Endodermal cell (in vitro differentiated cells): ENCODE measurements around the gene RABGGTA. TPM values are rescaled to one million over a fixed set of nuclear protein-coding genes. Genes with fewer than 3 reads are reported as not detected.

Experiments used
- DNase-seq: peaks from one replicate; pipeline ENCODE4 v3.0.0-alpha.2; 2017
- H3K27ac ChIP-seq: 2 replicates; pipeline ENCODE4 v1.5.1; 2013; ENCODE audit warnings: mild to moderate bottlenecking, low read depth, low read length, moderate library complexity
- H3K27me3 ChIP-seq: 2 replicates; pipeline ENCODE4 v1.6.1; 2013; ENCODE audit warnings: mild to moderate bottlenecking, low read length, moderate library complexity; ENCODE audit not compliant: insufficient read depth, control insufficient read depth, poor library complexity, severe bottlenecking
- H3K36me3 ChIP-seq: 2 replicates; pipeline ENCODE4 v1.7.0; 2013; ENCODE audit warnings: mild to moderate bottlenecking, low read length, moderate library complexity; ENCODE audit not compliant: control insufficient read depth, insufficient read depth
- H3K4me1 ChIP-seq: one replicate; pipeline ENCODE4 v1.7.0; 2013; ENCODE audit warnings: low read length; ENCODE audit not compliant: control insufficient read depth, insufficient read depth
- H3K4me3 ChIP-seq: 2 replicates; pipeline ENCODE4 v1.5.1; 2013; ENCODE audit warnings: mild to moderate bottlenecking, low read length, moderate library complexity
- H3K9ac ChIP-seq: 2 replicates; pipeline ENCODE4 v1.6.1; 2013; ENCODE audit warnings: mild to moderate bottlenecking, low read length, moderate library complexity; ENCODE audit not compliant: poor library complexity, severe bottlenecking; ENCODE audit errors: extremely low read depth
- H3K9me3 ChIP-seq: 2 replicates; pipeline ENCODE4 v1.6.1; 2013; ENCODE audit warnings: mild to moderate bottlenecking, low read length, moderate library complexity; ENCODE audit not compliant: control insufficient read depth
- H3K27ac Mint-ChIP-seq: 2 replicates; pipeline ENCODE4 v1.8.0; 2020; ENCODE audit warnings: mixed read lengths
- H3K27me3 Mint-ChIP-seq: 2 replicates; pipeline ENCODE4 v1.8.0; 2021; ENCODE audit warnings: mild to moderate bottlenecking, mixed read lengths; ENCODE audit not compliant: insufficient read depth
- H3K36me3 Mint-ChIP-seq: 2 replicates; pipeline ENCODE4 v1.8.0; 2020; ENCODE audit warnings: low read depth, mixed read lengths
- H3K4me1 Mint-ChIP-seq: 2 replicates; pipeline ENCODE4 v1.8.0; 2020; ENCODE audit warnings: mixed read lengths
- H3K4me3 Mint-ChIP-seq: 2 replicates; pipeline ENCODE4 v1.8.0; 2020; ENCODE audit warnings: mild to moderate bottlenecking, moderate library complexity, mixed read lengths
- H3K9me3 Mint-ChIP-seq: 2 replicates; pipeline ENCODE4 v1.8.0; 2020; ENCODE audit warnings: mild to moderate bottlenecking, mixed read lengths
- CTCF ChIP-seq: fragments of 200-600 bp; sonication (generic); conservative IDR thresholded peaks from 2 replicates; pipeline ENCODE4 v1.5.0; 2021; ENCODE audit warnings: antibody characterized with exemption, mild to moderate bottlenecking
- WGBS, 2 experiments: methylation state at CpG; one replicate each; pipeline versions ENCODE4 v1.1.5 to v1.1.7; 2013; ENCODE audit warnings: missing lambda C conversion rate in 2 of 2, mixed read lengths in 1 of 2; ENCODE audit not compliant: insufficient coverage in 1 of 2, insufficient read length in 1 of 2; 5-methylcytosine and 5-hydroxymethylcytosine counted together
- long read RNA-seq, 4 experiments: library from polyadenylated mRNA in 2 of 4; library from RNA in 1 of 4; library from capped mRNA in 1 of 4; stranded (forward) in 3 of 4; unstranded in 1 of 4; transcript quantifications; one replicate each; pipeline ENCODE4 v2.0.0, GENCODE V29; 2020 to 2021; ENCODE audit warnings: inconsistent platforms in 1 of 4
- polyA plus RNA-seq, 2 experiments: library from polyadenylated mRNA; stranded (reverse); fragments of 50-300 nt; gene quantifications; one replicate each; pipeline ENCODE4 v1.2.3, GENCODE V29; 2013
- total RNA-seq, 2 donors: library from RNA; stranded (reverse); fragmentation: NEBNext Ultra II Directional in 1 of 2; extraction: Animal tissue kit (Norgen Biotek cat#: 25700) in 1 of 2; gene quantifications; 2 replicates in 1 of 2; 3 replicates in 1 of 2; pipeline ENCODE4 v1.2.1, GENCODE V29; 2021

Gene RABGGTA
- 10 to 100 TPM; 20.2 to 20.5 TPM for total RNA-seq
- 27.1 TPM for polyA plus RNA-seq (2013, experiment 1 of 2)
- polyA plus RNA-seq (2013, experiment 2 of 2), result 22.2 TPM
- long read RNA-seq, experiment 1, partial matches to known transcripts, result 2 of 9 reads
- long read RNA-seq, experiment 1, other reads (novel, unspliced or antisense), result 3 of 9 reads
- long read RNA-seq, experiment 2, transcript RABGGTA-201 (17 exons, 2,088 nt), result major isoform, 18 of 36 reads
- long read RNA-seq, experiment 2, partial matches to known transcripts, result 5 of 36 reads
- long read RNA-seq, experiment 2, other reads (novel, unspliced or antisense), result 10 of 36 reads
- long read RNA-seq, experiment 3, transcript RABGGTA-202 (16 exons, 2,265 nt), result minor isoform, 25 of 124 reads
- long read RNA-seq, experiment 3, transcript RABGGTA-201 (17 exons, 2,088 nt), result major isoform, 55 of 124 reads
- long read RNA-seq, experiment 3, partial matches to known transcripts, result 10 of 124 reads
- long read RNA-seq, experiment 3, other reads (novel, unspliced or antisense), result 34 of 124 reads
- long read RNA-seq, experiment 4, result 0 reads

GRCh38 chr14:24271134-24271833, at the start of gene RABGGTA:
Gene RABGGTA (minus strand): TSS chr14:24271597. CDS start chr14:24271115, 482 bp downstream.
- no peaks in the 10 kb centered on the region for H3K36me3 ChIP-seq
- H3K36me3 Mint-ChIP-seq, result peaks cover 5% of the 10 kb centered on the region
- no peaks in the 10 kb centered on the region for H3K9me3 Mint-ChIP-seq
- peak within 1 kb of the TSS; percentile 95 for H3K27ac Mint-ChIP-seq
- H3K4me3 Mint-ChIP-seq, result peak within 1 kb of the TSS; percentile 75
- peaks cover 4% of the 10 kb centered on the region for H3K4me1 Mint-ChIP-seq
- no peaks in the 10 kb centered on the region for H3K4me1 ChIP-seq
- H3K9me3 ChIP-seq, result no peaks in the 10 kb centered on the region
- WGBS, 2 experiments, result 0 to 1% methylated on average over 48 to 61 of the region's 61 CpGs
- peak; percentile 76 for TF ChIP-seq CTCF
- peak within 1 kb of the TSS; percentile 98 for H3K9ac ChIP-seq
- H3K27me3 Mint-ChIP-seq, result no peaks in the 10 kb centered on the region
- H3K27ac ChIP-seq, result peak within 1 kb of the TSS; percentile 96
- no peaks in the 10 kb centered on the region for H3K27me3 ChIP-seq
- H3K4me3 ChIP-seq, result peak within 1 kb of the TSS; percentile 90
- DNase-seq, result peak; percentile 98

- Mint-ChIP-seq H3K4me1 (peaks cover 4% of the 10 kb centered on the region), H3K9me3 (no peaks in the 10 kb centered on the region), H3K4me3 (no peak overlapping the region), H3K27me3 (peaks cover 66% of the 10 kb centered on the region), H3K27ac (no peak overlapping the region), H3K36me3 (no peaks in the 10 kb centered on the region)
- Histone ChIP-seq H3K36me3 (no peaks in the 10 kb centered on the region), H3K27me3 (peaks cover 7% of the 10 kb centered on the region), H3K9me3 (no peaks in the 10 kb centered on the region), H3K27ac (no peak overlapping the region), H3K9ac (no peak overlapping the region), H3K4me1 (no peaks in the 10 kb centered on the region), H3K4me3 (no peak overlapping the region)
- TF ChIP-seq CTCF, result no peak
- WGBS, 2 experiments, result 82 to 90% methylated on average over 2 to 3 of the region's 3 CpGs
- no peak for DNase-seq
These were observed 45.9 kb upstream of the RABGGTA start for GRCh38 chr14:24317141-24317928.

GRCh38 chr14:24316597-24316950, 45.2 kb upstream of the RABGGTA start:
- Mint-ChIP-seq H3K27ac (no peak overlapping the region), H3K4me3 (no peak overlapping the region), H3K27me3 (peaks cover 61% of the 10 kb centered on the region), H3K36me3 (no peaks in the 10 kb centered on the region), H3K9me3 (no peaks in the 10 kb centered on the region), H3K4me1 (peaks cover 3% of the 10 kb centered on the region)
- Histone ChIP-seq H3K4me3 (no peak overlapping the region), H3K27me3 (peaks cover 7% of the 10 kb centered on the region), H3K27ac (no peak overlapping the region), H3K9me3 (no peaks in the 10 kb centered on the region), H3K36me3 (no peaks in the 10 kb centered on the region), H3K4me1 (no peaks in the 10 kb centered on the region), H3K9ac (no peak overlapping the region)
- TF ChIP-seq CTCF, result no peak
- no peak for DNase-seq
- 88 to 97% methylated on average over 12 to 18 of the region's 18 CpGs for WGBS, 2 experiments
